OCI-LY1 (cell line): ENCODE measurements around the gene NOD1.

Source experiments
- H2AFZ ChIP-seq: fragments of 200-600 bp; sonication (generic), shearing (Covaris generic); 2 replicates; pipeline ENCODE4 v1.6.0; 2014; ENCODE audit warnings: antibody characterized with exemption, mild to moderate bottlenecking, low read length
- H3F3A ChIP-seq: fragments of 200-600 bp; sonication (generic), shearing (Covaris generic); 2 replicates; pipeline ENCODE4 v1.6.0; 2014; ENCODE audit warnings: mild to moderate bottlenecking, antibody characterized with exemption, low read length, moderate library complexity; ENCODE audit not compliant: insufficient read depth
- H3K27ac ChIP-seq: fragments of 200-600 bp; sonication (generic); 2 replicates; pipeline ENCODE4 v1.5.1; 2014; ENCODE audit warnings: low read length, mixed run types, mild to moderate bottlenecking, low read depth; ENCODE audit not compliant: poor library complexity, severe bottlenecking
- H3K27me3 ChIP-seq: fragments of 200-600 bp; sonication (generic); 2 replicates; pipeline ENCODE4 v1.6.0; 2014; ENCODE audit warnings: antibody characterized with exemption, mild to moderate bottlenecking, low read length, moderate library complexity; ENCODE audit not compliant: insufficient read depth
- H3K36me3 ChIP-seq: fragments of 200-600 bp; sonication (generic); 2 replicates; pipeline ENCODE4 v1.6.1; 2014; ENCODE audit warnings: mild to moderate bottlenecking, antibody characterized with exemption, low read length, moderate library complexity, mixed read lengths; ENCODE audit not compliant: insufficient read depth
- H3K4me1 ChIP-seq: fragments of 200-600 bp; sonication (generic); 2 replicates; pipeline ENCODE4 v1.5.1; 2014; ENCODE audit warnings: mild to moderate bottlenecking, low read length, moderate library complexity; ENCODE audit not compliant: insufficient read depth, severe bottlenecking
- H3K4me2 ChIP-seq: fragments of 200-600 bp; sonication (generic), shearing (Covaris generic); 2 replicates; pipeline ENCODE4 v1.6.1; 2014; ENCODE audit warnings: low read length
- H3K4me3 ChIP-seq: fragments of 200-600 bp; sonication (generic); 2 replicates; pipeline ENCODE4 v1.5.1; 2014; ENCODE audit warnings: low read length, low read depth, mild to moderate bottlenecking, mixed read lengths; ENCODE audit not compliant: poor library complexity, severe bottlenecking
- H3K79me2 ChIP-seq: fragments of 200-600 bp; shearing (Covaris generic); 2 replicates; pipeline ENCODE4 v1.6.1; 2016; ENCODE audit warnings: mixed run types, low read length, mixed read lengths; ENCODE audit not compliant: insufficient read depth
- H3K9ac ChIP-seq: fragments of 200-600 bp; sonication (generic), shearing (Covaris generic); 2 replicates; pipeline ENCODE4 v1.6.1; 2014; ENCODE audit warnings: mild to moderate bottlenecking, low read length, mixed read lengths
- H3K9me2 ChIP-seq: fragments of 200-600 bp; sonication (generic), shearing (Covaris generic); 2 replicates; pipeline ENCODE4 v1.6.1; 2014; ENCODE audit warnings: low read depth, mild to moderate bottlenecking, low read length, mixed read lengths
- H3K9me3 ChIP-seq: fragments of 200-600 bp; shearing (Covaris generic); 2 replicates; pipeline ENCODE4 v1.6.1; 2014; ENCODE audit warnings: low read length, mixed read lengths
- H4K20me1 ChIP-seq: fragments of 200-600 bp; sonication (generic), shearing (Covaris generic); 2 replicates; pipeline ENCODE4 v1.6.0; 2016; ENCODE audit warnings: mild to moderate bottlenecking, low read length; ENCODE audit not compliant: insufficient read depth
- CTCF ChIP-seq: fragments of 200-600 bp; sonication (generic), shearing (Covaris generic); IDR thresholded peaks from 2 replicates; pipeline ENCODE4 v1.5.1; 2017; ENCODE audit warnings: mild to moderate bottlenecking, antibody characterized with exemption, low read length, moderate library complexity, mixed read lengths
- EZH2 ChIP-seq: fragments of 200-600 bp; sonication (generic), shearing (Covaris generic); IDR thresholded peaks from 2 replicates; pipeline ENCODE4 v1.8.0; 2017; ENCODE audit warnings: borderline replicate concordance, mixed run types, mild to moderate bottlenecking, antibody characterized with exemption, low read length, moderate library complexity, mixed read lengths

Gene NOD1

GRCh38 chr7:30464231-30464671, 14.3 kb downstream of the NOD1 start:
- H4K20me1 ChIP-seq: no peaks in the 10 kb centered on the region
- H3K9me2 ChIP-seq: no peaks in the 10 kb centered on the region
- no peak overlapping the region for H3K4me3 ChIP-seq
- H3F3A ChIP-seq: no peaks in the 10 kb centered on the region
- no peak overlapping the region for H3K4me2 ChIP-seq
- no peak overlapping the region for H3K9ac ChIP-seq
- H3K9me3 ChIP-seq: no peaks in the 10 kb centered on the region
- no peaks in the 10 kb centered on the region for H3K79me2 ChIP-seq
- no peaks in the 10 kb centered on the region for H3K27me3 ChIP-seq
- no peak overlapping the region for H2AFZ ChIP-seq
- no peaks in the 10 kb centered on the region for H3K36me3 ChIP-seq
- peaks cover 22% of the 10 kb centered on the region for H3K4me1 ChIP-seq
- TF ChIP-seq CTCF (no peak), EZH2 (no peak)
- H3K27ac ChIP-seq: no peak overlapping the region

DNA sequence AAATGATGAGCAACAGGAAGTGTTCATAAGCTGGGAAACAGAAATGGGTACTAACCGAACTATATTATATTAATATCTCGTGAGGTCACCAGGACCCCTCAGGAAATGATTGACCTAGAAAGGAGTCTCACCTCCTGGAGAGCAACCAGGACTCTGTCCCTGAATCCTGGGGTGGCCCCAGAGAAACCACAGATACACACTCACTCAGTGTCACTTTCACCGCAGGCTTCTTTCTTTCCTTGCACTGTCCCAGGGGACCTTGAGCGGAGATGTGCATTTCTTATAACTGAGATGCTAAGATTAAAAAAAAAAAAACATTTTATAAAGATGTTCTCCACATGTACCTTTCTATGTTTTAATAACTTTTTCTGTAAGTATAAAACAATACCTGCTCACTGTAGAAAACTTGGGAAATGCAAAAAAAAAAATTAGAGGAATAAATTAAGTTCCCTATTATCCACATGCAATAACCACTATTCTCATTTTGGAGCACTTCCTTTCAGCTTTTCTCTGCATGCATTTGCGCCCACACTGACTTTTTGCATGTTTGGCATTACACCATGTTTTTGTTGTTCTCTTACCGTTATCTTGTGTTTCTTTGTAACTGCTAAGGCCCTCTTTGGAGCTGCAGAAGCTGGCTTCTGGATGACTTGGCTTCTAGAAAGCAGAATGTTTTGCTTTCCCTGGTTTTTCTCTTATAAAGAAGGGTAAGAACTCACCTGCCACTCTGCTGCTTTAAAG, 15.0 kb downstream of the NOD1 start:
- no peaks in the 10 kb centered on the region for H3K9me3 ChIP-seq
- peaks cover 22% of the 10 kb centered on the region for H3K4me1 ChIP-seq
- no peak overlapping the region for H3K9ac ChIP-seq
- H3F3A ChIP-seq: no peaks in the 10 kb centered on the region
- H4K20me1 ChIP-seq: no peaks in the 10 kb centered on the region
- no peaks in the 10 kb centered on the region for H3K79me2 ChIP-seq
- H3K4me2 ChIP-seq: no peak overlapping the region
- H3K27me3 ChIP-seq: no peaks in the 10 kb centered on the region
- H3K4me3 ChIP-seq: no peak overlapping the region
- TF ChIP-seq EZH2: no peak
- no peak for TF ChIP-seq CTCF
- no peak overlapping the region for H2AFZ ChIP-seq
- no peaks in the 10 kb centered on the region for H3K36me3 ChIP-seq
- no peak overlapping the region for H3K27ac ChIP-seq
- no peaks in the 10 kb centered on the region for H3K9me2 ChIP-seq

- no peaks in the 10 kb centered on the region for H3K9me3 ChIP-seq
- H3K27me3 ChIP-seq: no peaks in the 10 kb centered on the region
- H3K27ac ChIP-seq: no peak overlapping the region
- H2AFZ ChIP-seq: no peak overlapping the region
- H3K36me3 ChIP-seq: no peaks in the 10 kb centered on the region
- H3K4me3 ChIP-seq: no peak overlapping the region
- no peaks in the 10 kb centered on the region for H4K20me1 ChIP-seq
- no peak overlapping the region for H3K4me2 ChIP-seq
- H3K4me1 ChIP-seq: peaks cover 16% of the 10 kb centered on the region
- no peaks in the 10 kb centered on the region for H3K9me2 ChIP-seq
- H3K79me2 ChIP-seq: no peaks in the 10 kb centered on the region
- no peaks in the 10 kb centered on the region for H3F3A ChIP-seq
- H3K9ac ChIP-seq: no peak overlapping the region
- TF ChIP-seq EZH2 (no peak), CTCF (no peak)
Measured at GRCh38 chr7:30462179-30462578, 16.4 kb downstream of the NOD1 start.
